Astrocyte of the spinal cord (primary cell): ENCODE data around the gene LHPP.
"Not testable (repeated sequence)": the region's sequence is repeated elsewhere in the genome, so short reads cannot be mapped to it uniquely, and the experiment has no call there.

Source experiments
- DNase-seq: peaks from one replicate; pipeline ENCODE4 v3.0.0; 2011; ENCODE audit warnings: low read depth, low spot score
- H3K4me3 ChIP-seq: 2 replicates; pipeline ENCODE4 v1.5.1; 2011; ENCODE audit warnings: low read depth, mild to moderate bottlenecking, low read length, moderate library complexity
- in situ Hi-C: cut with HindIII; loops from 2 replicates; pipeline ENCODE4 v1.10.0; 2017; ENCODE audit warnings: low sequenced_read_pairs
- TF ChIP-seq, protein P1 (sequence below): IDR thresholded peaks from 2 replicates; pipeline ENCODE4 v1.5.1; 2012; ENCODE audit warnings: low read depth, mild to moderate bottlenecking, low read length, inconsistent platforms

LHPP gene

DNA sequence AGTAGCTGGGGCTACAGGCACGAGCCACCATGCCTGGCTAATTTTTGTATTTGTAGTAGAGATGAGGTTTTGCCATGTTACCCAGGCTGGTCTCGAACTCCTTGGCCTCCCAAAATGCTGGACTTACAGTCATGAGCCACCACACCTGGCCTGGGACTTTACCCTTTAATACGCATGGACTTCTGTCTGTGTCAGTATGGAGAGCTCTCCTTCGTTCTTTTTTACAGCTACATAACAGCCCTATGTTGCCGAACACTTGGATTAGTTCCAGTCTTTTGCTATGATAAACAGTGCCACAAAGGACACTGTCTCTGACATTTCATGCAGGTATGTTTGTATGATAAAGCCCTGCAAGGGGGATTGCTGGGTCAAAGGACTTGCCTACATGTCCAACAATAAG, 32.0 kb upstream of the LHPP start:
- no peak for DNase-seq
- H3K4me3 ChIP-seq, result no peak overlapping the region
- TF ChIP-seq, protein P1, sequence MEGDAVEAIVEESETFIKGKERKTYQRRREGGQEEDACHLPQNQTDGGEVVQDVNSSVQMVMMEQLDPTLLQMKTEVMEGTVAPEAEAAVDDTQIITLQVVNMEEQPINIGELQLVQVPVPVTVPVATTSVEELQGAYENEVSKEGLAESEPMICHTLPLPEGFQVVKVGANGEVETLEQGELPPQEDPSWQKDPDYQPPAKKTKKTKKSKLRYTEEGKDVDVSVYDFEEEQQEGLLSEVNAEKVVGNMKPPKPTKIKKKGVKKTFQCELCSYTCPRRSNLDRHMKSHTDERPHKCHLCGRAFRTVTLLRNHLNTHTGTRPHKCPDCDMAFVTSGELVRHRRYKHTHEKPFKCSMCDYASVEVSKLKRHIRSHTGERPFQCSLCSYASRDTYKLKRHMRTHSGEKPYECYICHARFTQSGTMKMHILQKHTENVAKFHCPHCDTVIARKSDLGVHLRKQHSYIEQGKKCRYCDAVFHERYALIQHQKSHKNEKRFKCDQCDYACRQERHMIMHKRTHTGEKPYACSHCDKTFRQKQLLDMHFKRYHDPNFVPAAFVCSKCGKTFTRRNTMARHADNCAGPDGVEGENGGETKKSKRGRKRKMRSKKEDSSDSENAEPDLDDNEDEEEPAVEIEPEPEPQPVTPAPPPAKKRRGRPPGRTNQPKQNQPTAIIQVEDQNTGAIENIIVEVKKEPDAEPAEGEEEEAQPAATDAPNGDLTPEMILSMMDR, result no peak
- in situ Hi-C loops, result no loop called here

GRCh38 chr10:124430077-124430476, 31.5 kb upstream of the LHPP start:
- TF ChIP-seq, protein P1, result no peak
- no peak for DNase-seq
- H3K4me3 ChIP-seq, result no peak overlapping the region
- in situ Hi-C loops, result no loop called here

DNA sequence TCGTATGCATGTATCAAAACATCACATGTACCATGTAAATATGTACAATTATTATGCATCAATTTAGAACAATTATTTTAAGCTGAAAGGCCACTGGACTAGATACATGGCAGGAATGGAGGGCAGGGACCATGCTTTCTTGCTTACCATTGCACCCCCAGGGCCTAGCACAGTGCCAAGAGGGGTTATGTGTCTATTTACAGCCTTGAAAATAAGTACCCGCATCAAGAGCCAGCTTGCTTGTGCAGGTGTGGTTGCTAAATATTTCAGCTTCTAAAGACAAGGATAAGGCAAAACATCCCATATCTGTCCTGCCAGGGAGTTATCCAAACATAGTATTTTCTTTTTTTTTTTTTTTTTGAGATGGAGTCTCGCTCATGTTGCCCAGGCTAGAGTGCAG, 28.2 kb upstream of the LHPP start:
- in situ Hi-C loops, result no loop called here
- TF ChIP-seq, protein P1, result no peak
- DNase-seq, result no peak
- H3K4me3 ChIP-seq, result no peak overlapping the region

GRCh38 chr10:124435683-124436082, 25.9 kb upstream of the LHPP start:
- in situ Hi-C loops, DNase-seq, H3K4me3 ChIP-seq: not testable (repeated sequence)

GRCh38 chr10:124436191-124436638, 25.4 kb upstream of the LHPP start:
- DNase-seq, result no peak
- no peak overlapping the region for H3K4me3 ChIP-seq
- TF ChIP-seq, protein P1, result no peak
- in situ Hi-C loops, result no loop called here

- DNase-seq, in situ Hi-C loops, H3K4me3 ChIP-seq: not testable (repeated sequence)
Measured at GRCh38 chr10:124441694-124442093, 19.9 kb upstream of the LHPP start.

GRCh38 chr10:124446830-124447750, 14.5 kb upstream of the LHPP start:
- DNase-seq, result no peak
- no peak overlapping the region for H3K4me3 ChIP-seq
- TF ChIP-seq, protein P1, result no peak
- in situ Hi-C loops, result no loop called here
